ENCODE results near the gene OXA1L. TPM values are rescaled to one million over a fixed set of nuclear protein-coding genes. Genes with fewer than 3 reads are reported as not detected.

OXA1L gene
- total and polyA plus RNA-seq, 4 donors, result 53.6 to 106 (median 61.8) TPM

DNA sequence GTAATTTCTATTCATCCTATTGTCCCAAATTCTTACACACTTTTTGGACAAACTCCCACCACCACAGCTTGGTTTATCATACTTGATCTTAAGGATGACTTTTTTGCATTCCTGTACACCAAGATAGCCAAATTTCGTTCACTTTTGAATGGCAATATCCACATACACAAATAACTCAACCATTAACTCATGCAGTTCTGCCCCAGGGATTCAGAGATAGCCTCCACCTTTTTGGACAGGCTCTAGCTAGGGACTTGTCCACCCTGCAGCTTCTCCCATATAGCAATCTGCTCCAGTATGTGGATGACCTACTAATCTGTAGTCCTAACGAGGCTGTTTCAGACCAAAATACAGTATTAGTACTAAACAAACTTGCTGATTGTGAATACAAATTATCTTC is 32.7 kb upstream of the OXA1L start:
- TF ChIP-seq, protein P1, sequence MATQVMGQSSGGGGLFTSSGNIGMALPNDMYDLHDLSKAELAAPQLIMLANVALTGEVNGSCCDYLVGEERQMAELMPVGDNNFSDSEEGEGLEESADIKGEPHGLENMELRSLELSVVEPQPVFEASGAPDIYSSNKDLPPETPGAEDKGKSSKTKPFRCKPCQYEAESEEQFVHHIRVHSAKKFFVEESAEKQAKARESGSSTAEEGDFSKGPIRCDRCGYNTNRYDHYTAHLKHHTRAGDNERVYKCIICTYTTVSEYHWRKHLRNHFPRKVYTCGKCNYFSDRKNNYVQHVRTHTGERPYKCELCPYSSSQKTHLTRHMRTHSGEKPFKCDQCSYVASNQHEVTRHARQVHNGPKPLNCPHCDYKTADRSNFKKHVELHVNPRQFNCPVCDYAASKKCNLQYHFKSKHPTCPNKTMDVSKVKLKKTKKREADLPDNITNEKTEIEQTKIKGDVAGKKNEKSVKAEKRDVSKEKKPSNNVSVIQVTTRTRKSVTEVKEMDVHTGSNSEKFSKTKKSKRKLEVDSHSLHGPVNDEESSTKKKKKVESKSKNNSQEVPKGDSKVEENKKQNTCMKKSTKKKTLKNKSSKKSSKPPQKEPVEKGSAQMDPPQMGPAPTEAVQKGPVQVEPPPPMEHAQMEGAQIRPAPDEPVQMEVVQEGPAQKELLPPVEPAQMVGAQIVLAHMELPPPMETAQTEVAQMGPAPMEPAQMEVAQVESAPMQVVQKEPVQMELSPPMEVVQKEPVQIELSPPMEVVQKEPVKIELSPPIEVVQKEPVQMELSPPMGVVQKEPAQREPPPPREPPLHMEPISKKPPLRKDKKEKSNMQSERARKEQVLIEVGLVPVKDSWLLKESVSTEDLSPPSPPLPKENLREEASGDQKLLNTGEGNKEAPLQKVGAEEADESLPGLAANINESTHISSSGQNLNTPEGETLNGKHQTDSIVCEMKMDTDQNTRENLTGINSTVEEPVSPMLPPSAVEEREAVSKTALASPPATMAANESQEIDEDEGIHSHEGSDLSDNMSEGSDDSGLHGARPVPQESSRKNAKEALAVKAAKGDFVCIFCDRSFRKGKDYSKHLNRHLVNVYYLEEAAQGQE (IDR thresholded peaks at IDR 0.05), result no peak
- TF ChIP-seq RXRA (IDR thresholded peaks at IDR 0.05) (no peak), EGR1 (IDR thresholded peaks at IDR 0.05; ENCODE audit: low read depth in 2 of 2) (no peak), GABPA (IDR thresholded peaks at IDR 0.05 in 1 of 2, conservative IDR thresholded peaks at IDR 0.05 in 1 of 2) (no peak), NR2F2 (IDR thresholded peaks at IDR 0.05) (no peak), FOXA2 (IDR thresholded peaks at IDR 0.05) (no peak), HNF4G (IDR thresholded peaks at IDR 0.05) (no peak), RAD21 (IDR thresholded peaks at IDR 0.05) (no peak), HNF4A (conservative IDR thresholded peaks at IDR 0.05) (no peak), JUND (IDR thresholded peaks at IDR 0.05) (no peak), SP1 (IDR thresholded peaks at IDR 0.05) (no peak), TAF1 (conservative IDR thresholded peaks at IDR 0.05) (no peak), FOXA1 (IDR thresholded peaks at IDR 0.05) (no peak)
- TF ChIP-seq, protein P2, sequence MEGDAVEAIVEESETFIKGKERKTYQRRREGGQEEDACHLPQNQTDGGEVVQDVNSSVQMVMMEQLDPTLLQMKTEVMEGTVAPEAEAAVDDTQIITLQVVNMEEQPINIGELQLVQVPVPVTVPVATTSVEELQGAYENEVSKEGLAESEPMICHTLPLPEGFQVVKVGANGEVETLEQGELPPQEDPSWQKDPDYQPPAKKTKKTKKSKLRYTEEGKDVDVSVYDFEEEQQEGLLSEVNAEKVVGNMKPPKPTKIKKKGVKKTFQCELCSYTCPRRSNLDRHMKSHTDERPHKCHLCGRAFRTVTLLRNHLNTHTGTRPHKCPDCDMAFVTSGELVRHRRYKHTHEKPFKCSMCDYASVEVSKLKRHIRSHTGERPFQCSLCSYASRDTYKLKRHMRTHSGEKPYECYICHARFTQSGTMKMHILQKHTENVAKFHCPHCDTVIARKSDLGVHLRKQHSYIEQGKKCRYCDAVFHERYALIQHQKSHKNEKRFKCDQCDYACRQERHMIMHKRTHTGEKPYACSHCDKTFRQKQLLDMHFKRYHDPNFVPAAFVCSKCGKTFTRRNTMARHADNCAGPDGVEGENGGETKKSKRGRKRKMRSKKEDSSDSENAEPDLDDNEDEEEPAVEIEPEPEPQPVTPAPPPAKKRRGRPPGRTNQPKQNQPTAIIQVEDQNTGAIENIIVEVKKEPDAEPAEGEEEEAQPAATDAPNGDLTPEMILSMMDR (IDR thresholded peaks at IDR 0.05; ENCODE audit: low read depth, low read length, missing input control), result no peak
- TF ChIP-seq, protein P3, sequence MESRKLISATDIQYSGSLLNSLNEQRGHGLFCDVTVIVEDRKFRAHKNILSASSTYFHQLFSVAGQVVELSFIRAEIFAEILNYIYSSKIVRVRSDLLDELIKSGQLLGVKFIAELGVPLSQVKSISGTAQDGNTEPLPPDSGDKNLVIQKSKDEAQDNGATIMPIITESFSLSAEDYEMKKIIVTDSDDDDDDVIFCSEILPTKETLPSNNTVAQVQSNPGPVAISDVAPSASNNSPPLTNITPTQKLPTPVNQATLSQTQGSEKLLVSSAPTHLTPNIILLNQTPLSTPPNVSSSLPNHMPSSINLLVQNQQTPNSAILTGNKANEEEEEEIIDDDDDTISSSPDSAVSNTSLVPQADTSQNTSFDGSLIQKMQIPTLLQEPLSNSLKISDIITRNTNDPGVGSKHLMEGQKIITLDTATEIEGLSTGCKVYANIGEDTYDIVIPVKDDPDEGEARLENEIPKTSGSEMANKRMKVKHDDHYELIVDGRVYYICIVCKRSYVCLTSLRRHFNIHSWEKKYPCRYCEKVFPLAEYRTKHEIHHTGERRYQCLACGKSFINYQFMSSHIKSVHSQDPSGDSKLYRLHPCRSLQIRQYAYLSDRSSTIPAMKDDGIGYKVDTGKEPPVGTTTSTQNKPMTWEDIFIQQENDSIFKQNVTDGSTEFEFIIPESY (IDR thresholded peaks at IDR 0.05), result no peak
- TF ChIP-seq, protein P4, sequence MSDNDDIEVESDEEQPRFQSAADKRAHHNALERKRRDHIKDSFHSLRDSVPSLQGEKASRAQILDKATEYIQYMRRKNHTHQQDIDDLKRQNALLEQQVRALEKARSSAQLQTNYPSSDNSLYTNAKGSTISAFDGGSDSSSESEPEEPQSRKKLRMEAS (IDR thresholded peaks at IDR 0.05), result no peak
- TF ChIP-seq, protein P5, sequence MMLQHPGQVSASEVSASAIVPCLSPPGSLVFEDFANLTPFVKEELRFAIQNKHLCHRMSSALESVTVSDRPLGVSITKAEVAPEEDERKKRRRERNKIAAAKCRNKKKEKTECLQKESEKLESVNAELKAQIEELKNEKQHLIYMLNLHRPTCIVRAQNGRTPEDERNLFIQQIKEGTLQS (IDR thresholded peaks at IDR 0.05), result no peak
- Histone ChIP-seq H3K4me1 (ENCODE audit: control insufficient read depth in 4 of 4, insufficient read depth in 4 of 4, low read length in 3 of 4) (no peaks in the 10 kb centered on the region), H3K36me3 (ENCODE audit: control insufficient read depth in 4 of 4, insufficient read depth in 3 of 4, low read depth in 1 of 4, low read length in 3 of 4) (no peaks in the 10 kb centered on the region), H3K27me3 (ENCODE audit: control insufficient read depth in 4 of 4, insufficient read depth in 4 of 4, low read length in 3 of 4) (no peaks in the 10 kb centered on the region), H3K9me3 (ENCODE audit: control insufficient read depth in 4 of 4, low read length in 3 of 4) (peaks cover 0 to 2% (median 0%) of the 10 kb centered on the region in 4 donors), H3K27ac (ENCODE audit: low read depth in 1 of 2, low read length in 2 of 2) (no peak overlapping the region), H3K4me3 (ENCODE audit: low read depth in 1 of 3, low read length in 3 of 3) (no peak overlapping the region), H3K9ac (ENCODE audit: low read depth in 1 of 2, low read length in 2 of 2) (no peak overlapping the region)
- WGBS, result 60% methylated on average over 2 of the region's 2 CpGs
- no peak for DNase-seq (ENCODE audit: low spot score)
